Stomach (tissue), 4 donors: ENCODE results near the gene DENR.
A peak's percentile ranks its signal among the peaks of the same experiment; 100 is the strongest.

Experiments
- EP300 ChIP-seq: sonication (generic); formaldehyde crosslinking; IDR thresholded peaks from one replicate; pipeline ENCODE4 v1.6.1; 2017; ENCODE audit warnings: antibody characterized with exemption
- POLR2A ChIP-seq, 4 donors: fragments of 450-650 bp; IDR thresholded peaks; one replicate each; pipeline ENCODE4 v1.6.1; 2016; ENCODE audit warnings: antibody characterized with exemption in 4 of 4, control low read depth in 2 of 4, mild to moderate bottlenecking in 1 of 4, moderate library complexity in 1 of 4
- POLR2AphosphoS5 ChIP-seq, 3 donors: sonication (generic); formaldehyde crosslinking; IDR thresholded peaks; one replicate each; pipeline ENCODE4 v1.6.1; 2016; ENCODE audit warnings: antibody characterized with exemption in 3 of 3
- TF ChIP-seq, protein P1 (sequence below), 7 experiments: fragments of 450-650 bp in 4 of 7; fragments of 200-600 bp in 3 of 7; sonication (generic) in 3 of 7; IDR thresholded peaks; one replicate each; pipeline ENCODE4 v1.5.1; 2016 to 2019; ENCODE audit warnings: antibody characterized with exemption in 7 of 7, control low read depth in 2 of 7, mild to moderate bottlenecking in 1 of 7

- TF ChIP-seq, protein P1, sequence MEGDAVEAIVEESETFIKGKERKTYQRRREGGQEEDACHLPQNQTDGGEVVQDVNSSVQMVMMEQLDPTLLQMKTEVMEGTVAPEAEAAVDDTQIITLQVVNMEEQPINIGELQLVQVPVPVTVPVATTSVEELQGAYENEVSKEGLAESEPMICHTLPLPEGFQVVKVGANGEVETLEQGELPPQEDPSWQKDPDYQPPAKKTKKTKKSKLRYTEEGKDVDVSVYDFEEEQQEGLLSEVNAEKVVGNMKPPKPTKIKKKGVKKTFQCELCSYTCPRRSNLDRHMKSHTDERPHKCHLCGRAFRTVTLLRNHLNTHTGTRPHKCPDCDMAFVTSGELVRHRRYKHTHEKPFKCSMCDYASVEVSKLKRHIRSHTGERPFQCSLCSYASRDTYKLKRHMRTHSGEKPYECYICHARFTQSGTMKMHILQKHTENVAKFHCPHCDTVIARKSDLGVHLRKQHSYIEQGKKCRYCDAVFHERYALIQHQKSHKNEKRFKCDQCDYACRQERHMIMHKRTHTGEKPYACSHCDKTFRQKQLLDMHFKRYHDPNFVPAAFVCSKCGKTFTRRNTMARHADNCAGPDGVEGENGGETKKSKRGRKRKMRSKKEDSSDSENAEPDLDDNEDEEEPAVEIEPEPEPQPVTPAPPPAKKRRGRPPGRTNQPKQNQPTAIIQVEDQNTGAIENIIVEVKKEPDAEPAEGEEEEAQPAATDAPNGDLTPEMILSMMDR (IDR thresholded peaks at IDR 0.05): peak in 5 of 7 experiments; percentile 66 to 99 (median 81)
- TF ChIP-seq POLR2AphosphoS5 (IDR thresholded peaks at IDR 0.05) (peak; percentile 20 to 97 (median 92)), POLR2A (IDR thresholded peaks at IDR 0.05) (peak in 1 of 4 donors; percentile 66), EP300 (no peak)
These were observed at the start of gene DENR for GRCh38 chr12:122752464-122753318.
